GM19035 (cell line): ENCODE results near the gene FANK1.
A peak's percentile ranks its signal among the peaks of the same experiment; 100 is the strongest.
"Not testable (repeated sequence)": the region's sequence is repeated elsewhere in the genome, so short reads cannot be mapped to it uniquely, and the experiment has no call there.

Experiments used
- ATAC-seq: cut with Tn5 transposase; IDR thresholded peaks from one replicate; pipeline ENCODE4 v1.9.1; 2021; ENCODE audit not compliant: unreplicated experiment

FANK1 gene

GRCh38 chr10:126016156-126016805, 119.9 kb downstream of the FANK1 start:
- no peak for ATAC-seq

GRCh38 chr10:126016882-126017281, 120.5 kb downstream of the FANK1 start:
- no peak for ATAC-seq

GRCh38 chr10:126017961-126018560, 121.7 kb downstream of the FANK1 start:
- ATAC-seq = no peak

GRCh38 chr10:126021833-126022500, 125.6 kb downstream of the FANK1 start:
- no peak for ATAC-seq

- ATAC-seq = no peak
These were observed 126.5 kb downstream of the FANK1 start for GRCh38 chr10:126022841-126023240.

GRCh38 chr10:126027692-126028091, 131.3 kb downstream of the FANK1 start:
- ATAC-seq = no peak

GRCh38 chr10:126029999-126030398, 133.6 kb downstream of the FANK1 start:
- no peak for ATAC-seq

- no peak for ATAC-seq
These were observed 138.2 kb downstream of the FANK1 start for GRCh38 chr10:126034586-126034985.

GRCh38 chr10:126036515-126036914, 140.2 kb downstream of the FANK1 start:
- ATAC-seq = no peak

GRCh38 chr10:126037946-126038345, 141.6 kb downstream of the FANK1 start:
- ATAC-seq = no peak

GRCh38 chr10:126041117-126041516, 144.8 kb downstream of the FANK1 start:
- ATAC-seq = no peak

GRCh38 chr10:126041804-126042231, 145.5 kb downstream of the FANK1 start:
- ATAC-seq = peak; percentile 100

GRCh38 chr10:126042354-126042753, 146.0 kb downstream of the FANK1 start:
- no peak for ATAC-seq

GRCh38 chr10:126042906-126043305, 146.5 kb downstream of the FANK1 start:
- ATAC-seq = no peak

GRCh38 chr10:126043389-126043788, 147.0 kb downstream of the FANK1 start:
- ATAC-seq = no peak

- ATAC-seq = no peak
These were observed 149.5 kb downstream of the FANK1 start for GRCh38 chr10:126045861-126046260.

- ATAC-seq = no peak
These were observed 150.5 kb downstream of the FANK1 start for GRCh38 chr10:126046831-126047230.

GRCh38 chr10:126047749-126048148, 151.4 kb downstream of the FANK1 start:
- not testable (repeated sequence) for ATAC-seq

GRCh38 chr10:126049759-126050700, 153.7 kb downstream of the FANK1 start:
- no peak for ATAC-seq

- ATAC-seq = no peak
These were observed 155.8 kb downstream of the FANK1 start for GRCh38 chr10:126052171-126052570.

GRCh38 chr10:126054191-126054590, 157.8 kb downstream of the FANK1 start:
- ATAC-seq = no peak
